ENCODE data around the gene CREB3L1. TPM values are rescaled to one million over a fixed set of nuclear protein-coding genes. Genes with fewer than 3 reads are reported as not detected.

CREB3L1 gene
- total and polyA plus RNA-seq, 7 donors, result 0.66 to 63.1 (median 7.2) TPM

DNA sequence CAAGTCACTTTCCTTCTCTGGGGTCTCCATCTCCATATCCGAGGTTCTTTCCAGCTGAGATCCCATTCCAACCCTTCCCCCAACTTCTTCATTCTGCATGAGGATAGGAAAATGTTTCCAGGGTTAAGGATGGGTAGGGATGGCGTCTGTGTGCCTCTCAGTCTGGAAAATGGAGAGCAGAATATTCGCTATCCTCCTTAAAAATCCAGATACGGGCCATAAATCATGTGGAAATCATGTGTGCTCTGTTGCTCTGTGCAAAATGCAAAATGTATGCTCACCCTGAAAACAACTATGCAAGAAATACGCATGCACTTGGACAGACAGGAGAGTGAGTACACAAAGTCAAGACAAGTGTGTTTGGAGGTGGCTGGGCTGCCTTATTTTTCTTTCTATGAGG, 3.2 kb downstream of the CREB3L1 start:
- WGBS, 2 donors, result 64 to 68% methylated on average over 5 of the region's 5 CpGs
- DNase-seq, result no peak
- TF ChIP-seq POLR2A (IDR thresholded peaks at IDR 0.05) (no peak), CTCF (IDR thresholded peaks at IDR 0.05) (no peak), POLR2AphosphoS5 (IDR thresholded peaks at IDR 0.05) (no peak), EP300 (IDR thresholded peaks at IDR 0.05) (no peak)
- Histone ChIP-seq H3K4me3 (no peak overlapping the region), H3K27ac (peak overlapping the region; percentile 44 to 77 (median 67)), H3K4me1 (peaks cover 0 to 45% (median 36%) of the 10 kb centered on the region in 4 donors), H3K9me3 (no peaks in the 10 kb centered on the region), H3K36me3 (no peaks in the 10 kb centered on the region), H3K27me3 (peaks cover 0 to 27% (median 3%) of the 10 kb centered on the region in 3 donors)
- intact Hi-C loops (cut with DNase I), result no loop called here

DNA sequence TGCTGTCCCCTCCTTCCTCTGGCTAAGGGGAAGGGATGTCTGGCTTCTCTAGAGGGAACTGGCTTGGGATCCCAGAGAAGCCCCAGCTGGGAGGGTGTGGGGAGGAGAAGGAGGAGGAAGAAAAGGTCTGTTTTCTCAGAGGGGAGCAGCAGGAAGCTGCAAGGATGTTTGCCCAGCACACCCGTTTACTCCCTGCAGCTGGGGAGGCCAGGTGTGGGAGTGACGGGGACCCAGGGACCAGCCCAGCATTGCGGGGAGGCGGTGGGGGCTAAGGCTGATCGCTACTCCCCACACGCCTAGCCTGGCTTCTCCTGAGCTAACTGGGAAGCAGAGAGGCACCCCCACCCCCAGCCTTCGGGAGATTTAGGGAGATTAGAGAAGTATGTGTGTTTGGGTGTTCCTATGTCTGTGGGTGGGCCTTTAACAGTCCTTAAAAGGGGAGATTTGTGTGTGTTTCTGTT, 3.9 kb downstream of the CREB3L1 start:
- H3K4me3 ChIP-seq, result no peak overlapping the region
- intact Hi-C loops (cut with DNase I), result no loop called here
- H3K4me1 ChIP-seq, result peaks cover 0 to 43% (median 31%) of the 10 kb centered on the region in 4 donors
- peak overlapping the region; percentile 44 to 77 (median 67) for H3K27ac ChIP-seq
- no peaks in the 10 kb centered on the region for H3K9me3 ChIP-seq
- peaks cover 0 to 25% (median 3%) of the 10 kb centered on the region in 3 donors for H3K27me3 ChIP-seq
- no peaks in the 10 kb centered on the region for H3K36me3 ChIP-seq
- 4 to 8% methylated on average over 7 of the region's 7 CpGs for WGBS, 2 donors
- peak; percentile 75 for DNase-seq
- TF ChIP-seq EP300 (IDR thresholded peaks at IDR 0.05), result no peak
- peak in 1 of 4 donors; percentile 31 for TF ChIP-seq POLR2AphosphoS5 (IDR thresholded peaks at IDR 0.05)
- TF ChIP-seq POLR2A (IDR thresholded peaks at IDR 0.05), result peak in 1 of 2 donors; percentile 25
- no peak for TF ChIP-seq CTCF (IDR thresholded peaks at IDR 0.05)

- intact Hi-C loops (cut with DNase I), result no loop called here
- Histone ChIP-seq H3K9me3 (no peaks in the 10 kb centered on the region), H3K27ac (peak overlapping the region; percentile 54 to 62 (median 58)), H3K4me3 (no peak overlapping the region), H3K4me1 (peaks cover 0 to 18% (median 9%) of the 10 kb centered on the region in 4 donors), H3K27me3 (no peaks in the 10 kb centered on the region), H3K36me3 (no peaks in the 10 kb centered on the region)
- TF ChIP-seq POLR2A (IDR thresholded peaks at IDR 0.05), result no peak
- DNase-seq, result no peak
- 87 to 88% methylated on average over 3 of the region's 3 CpGs for WGBS, 2 donors
Observed at GRCh38 chr11:46285173-46285572, 7.7 kb downstream of the CREB3L1 start.

GRCh38 chr11:46285594-46286033, 8.2 kb downstream of the CREB3L1 start:
- Histone ChIP-seq H3K27ac (peak overlapping the region; percentile 54 to 62 (median 58)), H3K4me1 (peaks cover 0 to 22% (median 13%) of the 10 kb centered on the region in 4 donors), H3K4me3 (no peak overlapping the region), H3K36me3 (no peaks in the 10 kb centered on the region), H3K9me3 (no peaks in the 10 kb centered on the region), H3K27me3 (no peaks in the 10 kb centered on the region)
- TF ChIP-seq POLR2AphosphoS5 (IDR thresholded peaks at IDR 0.05), result peak in 1 of 4 donors; percentile 46
- TF ChIP-seq CTCF (IDR thresholded peaks at IDR 0.05), result no peak
- DNase-seq, result peak; percentile 84
- 71 to 84% methylated on average over 11 of the region's 11 CpGs for WGBS, 2 donors
- intact Hi-C loops (cut with DNase I), result no loop called here

GRCh38 chr11:46286789-46287188, 9.3 kb downstream of the CREB3L1 start:
- Histone ChIP-seq H3K4me1 (peaks cover 0 to 34% (median 25%) of the 10 kb centered on the region in 4 donors), H3K4me3 (no peak overlapping the region), H3K9me3 (no peaks in the 10 kb centered on the region), H3K36me3 (no peaks in the 10 kb centered on the region), H3K27me3 (no peaks in the 10 kb centered on the region), H3K27ac (peak overlapping the region in 2 of 4 donors; percentile 54 to 62)
- WGBS, 2 donors, result 69 to 81% methylated on average over 5 of the region's 5 CpGs
- TF ChIP-seq CTCF (IDR thresholded peaks at IDR 0.05) (no peak), POLR2AphosphoS5 (IDR thresholded peaks at IDR 0.05) (no peak), EP300 (IDR thresholded peaks at IDR 0.05) (no peak), POLR2A (IDR thresholded peaks at IDR 0.05) (no peak)
- intact Hi-C loops (cut with DNase I), result no loop called here
- no peak for DNase-seq

Data from sigmoid colon (tissue), 7 donors.